ENCODE data around the gene LCLAT1.

- TF ChIP-seq POLR2A (IDR thresholded peaks at IDR 0.05; ENCODE audit: low read length) (no peak), GATA1 (IDR thresholded peaks at IDR 0.05; ENCODE audit: low read depth, low read length) (no peak)
Measured at GRCh38 chr2:30448308-30448707, 1.3 kb downstream of the LCLAT1 start.

Measured in erythroblast (primary cell).